ENCODE results near the gene FAT4. TPM values are rescaled to one million over a fixed set of nuclear protein-coding genes. Genes with fewer than 3 reads are reported as not detected.

The FAT4 gene
- total RNA-seq, 4 donors from 2014 or later, result 44.0 to 60.9 (median 49.7) TPM

DNA sequence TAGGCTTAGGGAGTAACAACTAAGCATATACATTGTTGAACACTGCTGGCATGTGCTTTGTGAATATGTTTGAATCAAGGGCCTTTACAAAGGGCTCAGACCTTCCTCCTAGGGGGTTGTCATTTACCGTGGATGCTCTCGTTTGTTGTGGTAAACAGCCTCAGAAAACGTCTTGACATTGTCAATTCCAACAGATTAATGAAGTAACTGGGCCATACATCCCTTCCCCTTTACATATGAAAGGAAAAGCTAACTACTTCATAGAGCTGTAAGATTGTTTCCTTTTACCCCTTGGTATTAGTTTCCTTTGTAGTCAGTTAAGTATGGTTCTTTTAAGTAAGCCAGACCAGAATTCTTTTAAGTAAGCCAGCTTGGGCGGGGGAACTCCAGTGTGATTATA is 42.9 kb downstream of the FAT4 start:
- Histone ChIP-seq H3K4me3 (no peak overlapping the region), H3K27me3 (no peaks in the 10 kb centered on the region), H3K27ac (replicated peaks in 1 of 4) (no peak overlapping the region), H3K4me1 (peaks cover 0 to under 1% (median 0%) of the 10 kb centered on the region in 4 donors), H3K9me3 (no peaks in the 10 kb centered on the region), H3K36me3 (no peaks in the 10 kb centered on the region)
- no peak for DNase-seq (ENCODE audit: extremely low spot score)
- intact Hi-C loops (cut with DNase I), result no loop called here
- 64% methylated on average over 4 of the region's 4 CpGs for WGBS
- TF ChIP-seq POLR2AphosphoS5 (IDR thresholded peaks at IDR 0.05) (no peak), CTCF (IDR thresholded peaks at IDR 0.05) (no peak), POLR2A (IDR thresholded peaks at IDR 0.05; ENCODE audit: low read depth) (no peak), EP300 (IDR thresholded peaks at IDR 0.05) (no peak)

- Histone ChIP-seq H3K4me1 (no peaks in the 10 kb centered on the region), H3K36me3 (no peaks in the 10 kb centered on the region), H3K9me3 (no peaks in the 10 kb centered on the region), H3K27me3 (no peaks in the 10 kb centered on the region), H3K27ac (replicated peaks in 1 of 4) (no peak overlapping the region), H3K4me3 (no peak overlapping the region)
- TF ChIP-seq CTCF (IDR thresholded peaks at IDR 0.05) (no peak), EP300 (IDR thresholded peaks at IDR 0.05) (no peak)
- no peak for DNase-seq (ENCODE audit: extremely low spot score)
- WGBS, result over 99% methylated on average over 6 of the region's 6 CpGs
- intact Hi-C loops (cut with DNase I), result no loop called here
Observed at GRCh38 chr4:125358453-125358852, 43.7 kb downstream of the FAT4 start.

DNA sequence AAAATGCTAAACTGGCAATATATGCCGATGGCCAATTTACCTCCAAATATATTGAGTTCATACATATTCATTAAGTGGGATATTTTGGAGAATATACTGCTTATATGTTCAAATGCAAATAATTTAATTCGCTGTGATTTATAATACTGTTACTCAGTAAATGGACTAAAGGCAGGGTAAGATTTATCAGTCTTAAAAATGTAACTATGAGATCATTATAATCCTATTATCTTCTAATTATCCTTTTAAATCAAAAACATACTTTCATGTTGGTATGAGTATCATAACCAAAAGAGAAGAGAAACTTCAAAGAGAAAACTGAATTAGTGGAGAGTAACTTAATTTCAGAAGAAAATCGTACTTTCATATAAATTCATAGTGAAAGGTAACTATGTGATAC is 44.6 kb downstream of the FAT4 start:
- 93% methylated on average over 3 of the region's 3 CpGs for WGBS
- Histone ChIP-seq H3K9me3 (no peaks in the 10 kb centered on the region), H3K27me3 (no peaks in the 10 kb centered on the region), H3K4me1 (no peaks in the 10 kb centered on the region), H3K4me3 (no peak overlapping the region), H3K27ac (replicated peaks in 1 of 4) (no peak overlapping the region), H3K36me3 (no peaks in the 10 kb centered on the region)
- intact Hi-C loops (cut with DNase I), result no loop called here
- no peak for DNase-seq (ENCODE audit: extremely low spot score)
- TF ChIP-seq POLR2A (IDR thresholded peaks at IDR 0.05; ENCODE audit: low read depth) (no peak), POLR2AphosphoS5 (IDR thresholded peaks at IDR 0.05) (no peak), CTCF (IDR thresholded peaks at IDR 0.05) (no peak), EP300 (IDR thresholded peaks at IDR 0.05) (no peak)

GRCh38 chr4:125359960-125360634 is 45.3 kb downstream of the FAT4 start:
- H3K36me3 ChIP-seq, result no peaks in the 10 kb centered on the region
- H3K4me1 ChIP-seq, result no peaks in the 10 kb centered on the region
- intact Hi-C loops (cut with DNase I), result no loop called here
- no peaks in the 10 kb centered on the region for H3K9me3 ChIP-seq
- no peak for DNase-seq (ENCODE audit: extremely low spot score)
- WGBS, result 79% methylated on average over 8 of the region's 8 CpGs
- no peak overlapping the region for H3K27ac ChIP-seq (replicated peaks in 1 of 4)
- TF ChIP-seq CTCF (IDR thresholded peaks at IDR 0.05), result no peak
- no peak for TF ChIP-seq POLR2AphosphoS5 (IDR thresholded peaks at IDR 0.05)
- no peak for TF ChIP-seq EP300 (IDR thresholded peaks at IDR 0.05)
- no peak for TF ChIP-seq POLR2A (IDR thresholded peaks at IDR 0.05; ENCODE audit: low read depth)
- H3K4me3 ChIP-seq, result no peak overlapping the region
- H3K27me3 ChIP-seq, result no peaks in the 10 kb centered on the region

DNA sequence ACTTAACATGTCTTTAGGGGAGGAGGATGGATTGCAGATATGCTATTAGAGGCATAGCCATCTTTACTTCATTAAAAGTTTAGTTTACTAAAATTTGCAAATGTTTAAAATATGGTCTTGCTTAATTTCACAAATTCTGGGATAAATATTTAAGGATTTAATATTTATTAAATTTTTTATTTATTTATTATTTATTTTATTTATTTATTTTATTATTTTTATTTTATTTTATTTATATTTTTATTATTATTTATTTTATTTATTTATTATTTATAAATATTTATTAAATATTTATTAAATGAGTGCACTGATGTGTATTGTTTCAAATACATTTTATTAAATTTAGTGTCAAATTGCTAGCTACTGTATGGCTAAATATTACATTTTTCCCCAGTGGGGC is 46.0 kb downstream of the FAT4 start:
- no peaks in the 10 kb centered on the region for H3K4me1 ChIP-seq
- H3K27ac ChIP-seq (replicated peaks in 1 of 4), result no peak overlapping the region
- TF ChIP-seq EP300 (IDR thresholded peaks at IDR 0.05), result no peak
- TF ChIP-seq POLR2AphosphoS5 (IDR thresholded peaks at IDR 0.05), result no peak
- no peaks in the 10 kb centered on the region for H3K9me3 ChIP-seq
- H3K27me3 ChIP-seq, result no peaks in the 10 kb centered on the region
- no peak for DNase-seq (ENCODE audit: extremely low spot score)
- intact Hi-C loops (cut with DNase I), result no loop called here
- no peak overlapping the region for H3K4me3 ChIP-seq
- no peaks in the 10 kb centered on the region for H3K36me3 ChIP-seq

Small RNAs within 50 kb of the gene (small RNA-seq; reads per million reads assigned to genes)
- gene RF00019, result 0 reads per million in 3 donors
